Muscle of arm (tissue), 12 donors: Measurements from ENCODE around the gene TMEM97. TPM values are rescaled to one million over a fixed set of nuclear protein-coding genes. Genes with fewer than 3 reads are reported as not detected.

ENCODE experiments used
- polyA plus RNA-seq, 12 donors: library from polyadenylated mRNA; unstranded; fragments of 120-200 nt; gene quantifications; one replicate each; pipeline ENCODE4 v1.2.1, GENCODE V29; 2013; ENCODE audit not compliant: insufficient read length in 12 of 12

TMEM97 gene
- polyA plus RNA-seq, 12 donors, result 14.9 to 50.2 (median 21.7) TPM; not detected in 1

Other genes with a start within 250 kb of the TMEM97 start
- gene IFT20, start 16.3 kb downstream of the TMEM97 start, polyA plus RNA-seq, result 10 to 100 TPM in 11 of 12 donors, not detected in 1; 20.2 to 74.8 (median 37.7) TPM
- gene TNFAIP1, start 16.6 kb downstream of the TMEM97 start, polyA plus RNA-seq, result 10 to 100 TPM in 11 of 12 donors, not detected in 1; 28.3 to 40.3 (median 32.2) TPM
- 10 to 100 TPM in 11 of 12 donors, not detected in 1; 30.2 to 63.0 (median 57.6) TPM for gene POLDIP2, start 38.3 kb downstream of the TMEM97 start, polyA plus RNA-seq
- not detected for gene SEBOX, start 46.0 kb downstream of the TMEM97 start, polyA plus RNA-seq
- 10 to 100 TPM in 1 of 12 donors, 1 to 10 TPM in 2, under 1 TPM in 7, not detected in 2; 0.34 to 13.8 (median 0.63) TPM for gene VTN, start 51.1 kb downstream of the TMEM97 start, polyA plus RNA-seq
- 10 to 100 TPM in 1 of 12 donors, 1 to 10 TPM in 10, not detected in 1; 4.3 to 21.5 (median 5.4) TPM for gene SARM1, start 52.5 kb downstream of the TMEM97 start, polyA plus RNA-seq
- 10 to 100 TPM in 3 of 12 donors, 1 to 10 TPM in 8, not detected in 1; 6.3 to 10.2 (median 9.0) TPM for gene SLC46A1, start 87.0 kb downstream of the TMEM97 start, polyA plus RNA-seq
- gene SLC13A2, start 154.4 kb downstream of the TMEM97 start, polyA plus RNA-seq, result 10 to 100 TPM in 1 of 12 donors, under 1 TPM in 1, not detected in 10; 0.12 to 18.2 TPM
- gene FOXN1, start 187.1 kb downstream of the TMEM97 start, polyA plus RNA-seq, result 10 to 100 TPM in 1 of 12 donors, 1 to 10 TPM in 2, under 1 TPM in 1, not detected in 8; 0.13 to 10.7 (median 2.1) TPM
- 10 to 100 TPM in 11 of 12 donors, not detected in 1; 10.0 to 35.2 (median 14.3) TPM for gene UNC119, start 233.4 kb downstream of the TMEM97 start, polyA plus RNA-seq